A549 (cell line): ENCODE measurements around the gene ARHGAP22.

Experiments
- CTCF ChIP-seq: fragments of >200 bp; sonication (Bioruptor Twin); formaldehyde crosslinking; IDR thresholded peaks from 3 replicates; pipeline ENCODE4 v1.5.1; 2016
- PBX3 ChIP-seq: IDR thresholded peaks from 2 replicates; pipeline ENCODE4 v1.6.1; 2012

- TF ChIP-seq CTCF (no peak), PBX3 (no peak)
These were observed 90.6 kb downstream of the ARHGAP22 start for GRCh38 chr10:48514255-48514654.
